Panc1 (cell line): ENCODE results near the gene ALPL. TPM values are rescaled to one million over a fixed set of nuclear protein-coding genes. Genes with fewer than 3 reads are reported as not detected.

Experiments used
- ATAC-seq: fragments of 200-7000 bp; cut with Tn5 transposase; 2 replicates; pipeline ENCODE4 v1.9.1; 2020; ENCODE audit warnings: mild to moderate bottlenecking, moderate library complexity
- BruUV-seq: library from RNA; stranded (reverse); fragments of 400-500 nt; replicated peaks from 2 replicates; lab custom pipeline; 2021; lab: Mats Ljungman, UMichigan
- CTCF ChIA-PET: fragments of 300-600 bp; sonication (Branson Sonifier 250); formaldehyde crosslinking; loops from one replicate; lab custom pipeline; 2022; ENCODE audit warnings: antibody characterized with exemption; lab: Charles Lee
- POLR2A ChIA-PET: fragments of 300-600 bp; sonication (Branson Sonifier 250); formaldehyde crosslinking; loops from one replicate; lab custom pipeline; 2022; ENCODE audit warnings: antibody characterized with exemption; lab: Charles Lee
- DNase-seq: peaks from one replicate; pipeline ENCODE4 v3.0.0-alpha.2; 2010; ENCODE audit warnings: low read depth, low spot score
- H3K27ac ChIP-seq: 2 replicates; pipeline ENCODE4 v1.5.1; 2011; ENCODE audit warnings: mild to moderate bottlenecking, low read length, inconsistent platforms
- H3K27me3 ChIP-seq: fragments of 200-500 bp; sonication (Bioruptor generic); 2 replicates; pipeline ENCODE4 v1.6.0; 2014; ENCODE audit warnings: low read length, inconsistent platforms; ENCODE audit not compliant: control insufficient read depth, insufficient read depth
- H3K36me3 ChIP-seq: fragments of 200-500 bp; sonication (Bioruptor generic); 2 replicates; pipeline ENCODE4 v1.5.1; 2014; ENCODE audit warnings: inconsistent platforms, mild to moderate bottlenecking, low read length, moderate library complexity; ENCODE audit not compliant: control insufficient read depth, insufficient read depth
- H3K4me1 ChIP-seq: 2 replicates; pipeline ENCODE4 v1.5.1; 2011; ENCODE audit warnings: inconsistent platforms, mild to moderate bottlenecking, low read length, moderate library complexity; ENCODE audit not compliant: control insufficient read depth, insufficient read depth
- H3K4me3 ChIP-seq, 2 experiments: 2 replicates each; pipeline ENCODE4 v1.5.1; 2011 to 2012; ENCODE audit warnings: low read depth in 2 of 2, low read length in 2 of 2, mild to moderate bottlenecking in 2 of 2, inconsistent platforms in 1 of 2, moderate library complexity in 1 of 2
- H3K9me3 ChIP-seq: fragments of 200-500 bp; sonication (Bioruptor generic); 2 replicates; pipeline ENCODE4 v1.5.1; 2014; ENCODE audit warnings: low read depth, mild to moderate bottlenecking, inconsistent platforms, low read length, moderate library complexity; ENCODE audit not compliant: control insufficient read depth, insufficient read depth
- CTCF ChIP-seq: fragments of 450-650 bp; IDR thresholded peaks from 2 replicates; pipeline ENCODE4 v1.5.1; 2017; ENCODE audit warnings: mild to moderate bottlenecking
- POLR2AphosphoS5 ChIP-seq: IDR thresholded peaks from 2 replicates; pipeline ENCODE4 v1.6.1; 2012; ENCODE audit warnings: mild to moderate bottlenecking, low read depth, low read length, moderate library complexity
- REST ChIP-seq, 2 experiments: IDR thresholded peaks; 2 replicates each; pipeline ENCODE4 v1.6.1; 2011 to 2012; ENCODE audit warnings: low read depth in 2 of 2, control low read depth in 1 of 2, low read length in 1 of 2, mild to moderate bottlenecking in 1 of 2, moderate library complexity in 1 of 2; ENCODE audit not compliant: insufficient read depth in 1 of 2
- SIN3A ChIP-seq: IDR thresholded peaks from 2 replicates; pipeline ENCODE4 v1.6.1; 2012; ENCODE audit warnings: low read depth, mild to moderate bottlenecking, low read length, moderate library complexity, borderline replicate concordance; ENCODE audit not compliant: insufficient read depth
- TCF7L2 ChIP-seq: IDR thresholded peaks from 2 replicates; pipeline ENCODE4 v1.6.1; 2011; ENCODE audit warnings: mild to moderate bottlenecking, low read depth, low read length, inconsistent platforms
- in situ Hi-C: cut with HindIII; loops from 2 replicates; pipeline ENCODE4 v1.10.0; 2016; ENCODE audit warnings: low sequenced_read_pairs, low pct_unique_long_range_greater_than_20kb
- intact Hi-C: fragments of 100-400 bp; cut with micrococcal nuclease; formaldehyde crosslinking; loops from one replicate; pipeline ENCODE4 v1.10.0; 2022; ENCODE audit not compliant: unreplicated experiment
- total RNA-seq: library from RNA; stranded (reverse); gene quantifications from one replicate; pipeline ENCODE4 v1.2.1, GENCODE V29; 2021; ENCODE audit not compliant: unreplicated experiment

Gene ALPL
- total RNA-seq, 1 experiment from 2014 or later, result 0.82 TPM

DNA sequence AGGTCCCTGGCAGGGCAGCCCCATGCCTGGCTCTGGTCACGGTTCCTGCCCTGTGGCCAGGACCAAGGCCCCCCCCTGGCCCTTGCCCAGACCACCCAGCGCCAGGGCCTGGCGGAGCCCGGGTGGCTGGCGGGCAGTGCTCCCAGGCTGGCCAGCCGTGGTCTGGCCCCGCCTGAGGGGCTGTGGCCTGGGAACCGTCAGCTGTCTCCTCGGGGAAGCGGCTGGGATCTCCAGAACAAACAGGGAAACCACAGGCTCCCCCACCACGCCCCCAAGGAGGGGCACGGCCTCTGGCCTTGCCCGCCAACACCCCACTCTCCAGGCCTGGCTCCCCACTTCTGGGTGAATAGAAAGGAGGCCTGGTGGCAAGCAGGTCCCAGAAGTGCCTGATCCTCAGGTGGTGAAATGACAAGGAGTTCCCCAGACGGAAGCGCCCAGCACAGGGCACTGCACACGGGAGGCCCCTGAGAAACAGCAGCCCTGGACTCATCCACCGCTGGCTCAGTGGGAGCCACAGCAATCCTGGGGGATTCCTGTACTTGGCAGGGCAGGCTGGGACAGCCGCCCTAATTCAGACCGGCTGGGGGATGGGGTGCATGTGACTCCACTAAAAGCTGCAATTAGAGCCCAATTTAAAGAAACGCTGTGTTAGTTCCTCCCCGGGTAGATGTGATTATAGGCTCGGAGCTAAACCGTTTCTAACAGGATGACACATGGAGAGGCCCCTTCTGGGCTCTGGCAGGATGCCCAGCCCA, 81.1 kb downstream of the ALPL start:
- Histone ChIP-seq H3K27ac (no peak overlapping the region), H3K4me3 (no peak overlapping the region), H3K36me3 (no peaks in the 10 kb centered on the region), H3K9me3 (no peaks in the 10 kb centered on the region), H3K27me3 (no peaks in the 10 kb centered on the region), H3K4me1 (peaks cover 11% of the 10 kb centered on the region)
- CTCF ChIA-PET, result no interaction called here
- no TSS peak for BruUV-seq
- ATAC-seq, result no peak
- DNase-seq, result no peak
- intact Hi-C loops, result loop anchor here (10.0 kb wide), 1 partner anchor 64 kb away; no protein-coding TSS in a partner anchor
- in situ Hi-C loops, result no loop called here
- TF ChIP-seq SIN3A (no peak), REST (IDR thresholded peaks at IDR 0.05; ENCODE audit: insufficient read depth in 1 of 2, low read depth in 2 of 2, low read length in 1 of 2) (no peak), POLR2AphosphoS5 (no peak), CTCF (no peak), TCF7L2 (no peak)
- POLR2A ChIA-PET, result no interaction called here

- no peak overlapping the region for H3K27ac ChIP-seq
- ATAC-seq (no peak), DNase-seq (no peak)
- no peaks in the 10 kb centered on the region for H3K27me3 ChIP-seq
- no peaks in the 10 kb centered on the region for H3K9me3 ChIP-seq
- BruUV-seq, result no TSS peak
- ChIA-PET POLR2A (no interaction called here), CTCF (no interaction called here)
- H3K4me1 ChIP-seq, result peaks cover 11% of the 10 kb centered on the region
- no peaks in the 10 kb centered on the region for H3K36me3 ChIP-seq
- TF ChIP-seq SIN3A (no peak), REST (IDR thresholded peaks at IDR 0.05; ENCODE audit: insufficient read depth in 1 of 2, low read depth in 2 of 2, low read length in 1 of 2) (no peak), POLR2AphosphoS5 (no peak), TCF7L2 (no peak), CTCF (no peak)
- H3K4me3 ChIP-seq, result no peak overlapping the region
- in situ Hi-C loops, result no loop called here
- intact Hi-C loops, result loop anchor here (10.0 kb wide), 1 partner anchor 64 kb away; no protein-coding TSS in a partner anchor
Measured at GRCh38 chr1:21590934-21591333, 81.7 kb downstream of the ALPL start.
